Skeletal muscle cell (primary cell): ENCODE results near the gene APLF.
"Not testable (repeated sequence)": the region's sequence is repeated elsewhere in the genome, so short reads cannot be mapped to it uniquely, and the experiment has no call there.

Source experiments
- DNase-seq: peaks from one replicate; pipeline ENCODE4 v3.0.0-alpha.2; 2010; ENCODE audit warnings: low read depth
- H3K4me3 ChIP-seq: 2 replicates; pipeline ENCODE4 v1.5.1; 2011; ENCODE audit warnings: low read depth, mild to moderate bottlenecking, control low read depth, low read length, moderate library complexity

The APLF gene

GRCh38 chr2:68516051-68516955 is 48.9 kb downstream of the APLF start:
- H3K4me3 ChIP-seq: no peak overlapping the region
- DNase-seq: no peak

- no peak for DNase-seq
- no peak overlapping the region for H3K4me3 ChIP-seq
Measured at GRCh38 chr2:68519236-68519635, 51.9 kb downstream of the APLF start.

GRCh38 chr2:68521037-68521436 is 53.7 kb downstream of the APLF start:
- no peak for DNase-seq
- H3K4me3 ChIP-seq: no peak overlapping the region

- H3K4me3 ChIP-seq, DNase-seq: not testable (repeated sequence)
Measured at GRCh38 chr2:68526943-68527342, 59.6 kb downstream of the APLF start.

GRCh38 chr2:68527343-68528081 is 60.1 kb downstream of the APLF start:
- H3K4me3 ChIP-seq: not testable (repeated sequence)

GRCh38 chr2:68529156-68529555 is 61.8 kb downstream of the APLF start:
- not testable (repeated sequence) for DNase-seq, H3K4me3 ChIP-seq

More at GRCh38 chr2:68527343-68528081, 60.1 kb downstream of the APLF start:
- DNase-seq: not testable (repeated sequence)

- DNase-seq, H3K4me3 ChIP-seq: not testable (repeated sequence)
Measured at GRCh38 chr2:68529651-68530050, 62.3 kb downstream of the APLF start.

- no peak for DNase-seq
- no peak overlapping the region for H3K4me3 ChIP-seq
Measured at GRCh38 chr2:68536000-68536399, 68.6 kb downstream of the APLF start.

- no peak for DNase-seq
- H3K4me3 ChIP-seq: no peak overlapping the region
Measured at GRCh38 chr2:68537011-68537410, 69.6 kb downstream of the APLF start.

GRCh38 chr2:68537809-68538208 is 70.4 kb downstream of the APLF start:
- H3K4me3 ChIP-seq: no peak overlapping the region
- peak; percentile 48 for DNase-seq

- H3K4me3 ChIP-seq: no peak overlapping the region
- no peak for DNase-seq
Measured at GRCh38 chr2:68544811-68545210, 77.4 kb downstream of the APLF start.

GRCh38 chr2:68548396-68548795 is 81.0 kb downstream of the APLF start:
- no peak for DNase-seq
- no peak overlapping the region for H3K4me3 ChIP-seq

GRCh38 chr2:68553098-68553497 is 85.7 kb downstream of the APLF start:
- no peak for DNase-seq

GRCh38 chr2:68555425-68556206 is 88.2 kb downstream of the APLF start:
- not testable (repeated sequence) for H3K4me3 ChIP-seq, DNase-seq

More at GRCh38 chr2:68553098-68553497, 85.7 kb downstream of the APLF start:
- no peak overlapping the region for H3K4me3 ChIP-seq

GRCh38 chr2:68556381-68556780 is 89.0 kb downstream of the APLF start:
- H3K4me3 ChIP-seq: no peak overlapping the region
- no peak for DNase-seq

GRCh38 chr2:68558576-68558975 is 91.2 kb downstream of the APLF start:
- DNase-seq: no peak
- no peak overlapping the region for H3K4me3 ChIP-seq

- DNase-seq: no peak
- H3K4me3 ChIP-seq: no peak overlapping the region
Measured at GRCh38 chr2:68559692-68560091, 92.3 kb downstream of the APLF start.

GRCh38 chr2:68560545-68560944 is 93.2 kb downstream of the APLF start:
- DNase-seq: no peak
- no peak overlapping the region for H3K4me3 ChIP-seq

- no peak for DNase-seq
- H3K4me3 ChIP-seq: no peak overlapping the region
Measured at GRCh38 chr2:68561372-68561771, 94.0 kb downstream of the APLF start.

- DNase-seq: no peak
- H3K4me3 ChIP-seq: no peak overlapping the region
Measured at GRCh38 chr2:68562934-68563333, 95.5 kb downstream of the APLF start.
